BLaER1 treated with 17β-estradiol and CSF1 and Interleukin-3, amounts not matched to agents 10 nM and 100 nM (cell line): ENCODE measurements around the gene ULK1.

Experiments
- H3K27ac ChIP-seq, 11 experiments: shearing (Covaris generic); formaldehyde crosslinking; 2 replicates each; pipeline ENCODE4 v1.8.1; 2022
- H3K27me3 ChIP-seq, 11 experiments: shearing (Covaris generic); formaldehyde crosslinking; 2 replicates each; pipeline ENCODE4 v1.8.1; 2022
- H3K36me3 ChIP-seq, 11 experiments: shearing (Covaris generic); formaldehyde crosslinking; 2 replicates each; pipeline ENCODE4 v1.8.1; 2022
- H3K4me1 ChIP-seq, 10 experiments: shearing (Covaris generic); formaldehyde crosslinking; 2 replicates each; pipeline ENCODE4 v1.8.1; 2022
- H3K4me2 ChIP-seq, 11 experiments: shearing (Covaris generic); formaldehyde crosslinking; 2 replicates each; pipeline ENCODE4 v1.8.1; 2022
- H3K4me3 ChIP-seq, 10 experiments: shearing (Covaris generic); formaldehyde crosslinking; 2 replicates each; pipeline ENCODE4 v1.8.1; 2022
- H3K9ac ChIP-seq, 11 experiments: shearing (Covaris generic); formaldehyde crosslinking; 2 replicates each; pipeline ENCODE4 v1.8.1; 2022
- H3K9me3 ChIP-seq, 11 experiments: shearing (Covaris generic); formaldehyde crosslinking; replicated peaks in 1 of 11; 2 replicates each; pipeline ENCODE4 v1.8.1; 2022
- H4K20me1 ChIP-seq, 11 experiments: shearing (Covaris generic); formaldehyde crosslinking; 2 replicates each; pipeline ENCODE4 v1.8.1; 2022
- Cebpa-rat ChIP-seq, 11 experiments: shearing (Covaris generic); IDR thresholded peaks; 2 replicates each; pipeline ENCODE4 v1.8.1; 2022

ULK1 gene

GRCh38 chr12:131912518-131913274 lies 18.3 kb downstream of the ULK1 start:
- H3K4me2 ChIP-seq = peak overlapping the region; percentile 82 to 94 (median 89)
- H3K27me3 ChIP-seq = no peaks in the 10 kb centered on the region
- H3K9me3 ChIP-seq = no peaks in the 10 kb centered on the region
- H3K36me3 ChIP-seq = peaks cover 56 to 93% (median 82%) of the 10 kb centered on the region in 11 experiments
- peaks cover 55 to 96% (median 87%) of the 10 kb centered on the region in 11 experiments; a peak in 21 of 22 replicates for H4K20me1 ChIP-seq
- H3K9ac ChIP-seq = peak overlapping the region in 9 of 11 experiments; percentile 14 to 49 (median 37); a peak in 8 of 22 replicates
- no peak overlapping the region for H3K4me3 ChIP-seq
- H3K4me1 ChIP-seq = peaks cover 43 to 53% (median 50%) of the 10 kb centered on the region in 10 experiments
- no peak for TF ChIP-seq Cebpa-rat (IDR thresholded peaks at IDR 0.05)
- H3K27ac ChIP-seq = peak overlapping the region in 6 of 11 experiments; percentile 9 to 50 (median 32); a peak in 7 of 22 replicates

GRCh38 chr12:131913666-131914065 lies 19.2 kb downstream of the ULK1 start:
- H3K9ac ChIP-seq = no peak overlapping the region
- TF ChIP-seq Cebpa-rat (IDR thresholded peaks at IDR 0.05) = no peak
- no peaks in the 10 kb centered on the region for H3K9me3 ChIP-seq
- no peaks in the 10 kb centered on the region for H3K27me3 ChIP-seq
- peaks cover 43 to 46% (median 44%) of the 10 kb centered on the region in 10 experiments for H3K4me1 ChIP-seq
- no peak overlapping the region for H3K4me2 ChIP-seq
- H3K36me3 ChIP-seq = peaks cover 51 to 95% (median 82%) of the 10 kb centered on the region in 11 experiments
- H4K20me1 ChIP-seq = peaks cover 48 to 97% (median 84%) of the 10 kb centered on the region in 11 experiments; a peak in 21 of 22 replicates
- H3K27ac ChIP-seq = no peak overlapping the region
- H3K4me3 ChIP-seq = no peak overlapping the region

GRCh38 chr12:131914179-131914702 lies 19.8 kb downstream of the ULK1 start:
- Histone ChIP-seq H3K36me3 (peaks cover 46 to 95% (median 76%) of the 10 kb centered on the region in 11 experiments), H3K9ac (no peak overlapping the region), H3K4me1 (peaks cover 37 to 41% (median 39%) of the 10 kb centered on the region in 10 experiments), H3K27me3 (no peaks in the 10 kb centered on the region), H3K4me2 (no peak overlapping the region), H3K9me3 (no peaks in the 10 kb centered on the region), H3K4me3 (no peak overlapping the region), H4K20me1 (peaks cover 42 to 97% (median 82%) of the 10 kb centered on the region in 11 experiments; a peak in 20 of 22 replicates), H3K27ac (no peak overlapping the region)
- TF ChIP-seq Cebpa-rat (IDR thresholded peaks at IDR 0.05) = no peak

GRCh38 chr12:131915000-131915689 lies 20.7 kb downstream of the ULK1 start:
- no peak overlapping the region for H3K4me3 ChIP-seq
- H3K4me2 ChIP-seq = no peak overlapping the region
- H4K20me1 ChIP-seq = peaks cover 33 to 97% (median 81%) of the 10 kb centered on the region in 11 experiments; a peak in 20 of 22 replicates
- H3K27ac ChIP-seq = no peak overlapping the region
- no peaks in the 10 kb centered on the region for H3K9me3 ChIP-seq
- no peaks in the 10 kb centered on the region for H3K27me3 ChIP-seq
- no peak for TF ChIP-seq Cebpa-rat (IDR thresholded peaks at IDR 0.05)
- peaks cover 52 to 95% (median 80%) of the 10 kb centered on the region in 11 experiments for H3K36me3 ChIP-seq
- H3K9ac ChIP-seq = no peak overlapping the region
- H3K4me1 ChIP-seq = peaks cover 28 to 32% (median 30%) of the 10 kb centered on the region in 10 experiments

DNA sequence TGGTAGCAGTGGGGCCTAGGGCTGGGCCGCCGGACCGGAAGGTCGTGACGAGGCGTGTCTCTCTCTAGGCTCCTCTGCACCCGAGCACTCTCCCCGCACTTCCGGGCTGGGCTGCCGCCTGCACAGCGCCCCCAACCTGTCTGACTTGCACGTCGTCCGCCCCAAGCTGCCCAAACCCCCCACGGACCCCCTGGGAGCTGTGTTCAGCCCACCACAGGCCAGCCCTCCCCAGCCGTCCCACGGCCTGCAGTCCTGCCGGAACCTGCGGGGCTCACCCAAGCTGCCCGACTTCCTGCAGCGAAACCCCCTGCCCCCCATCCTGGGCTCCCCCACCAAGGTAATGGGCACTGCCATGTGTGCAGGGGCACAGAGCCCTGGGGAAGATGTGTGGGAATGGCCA lies 21.4 kb downstream of the ULK1 start:
- Histone ChIP-seq H3K4me2 (no peak overlapping the region), H3K4me1 (peaks cover 21 to 25% (median 23%) of the 10 kb centered on the region in 10 experiments), H3K27ac (no peak overlapping the region; a peak in 1 of 22 replicates), H4K20me1 (peaks cover 26 to 97% (median 79%) of the 10 kb centered on the region in 11 experiments; a peak in 20 of 22 replicates), H3K36me3 (peaks cover 56 to 96% (median 85%) of the 10 kb centered on the region in 11 experiments), H3K4me3 (no peak overlapping the region), H3K9me3 (no peaks in the 10 kb centered on the region), H3K27me3 (no peaks in the 10 kb centered on the region), H3K9ac (no peak overlapping the region)
- TF ChIP-seq Cebpa-rat (IDR thresholded peaks at IDR 0.05) = no peak

DNA sequence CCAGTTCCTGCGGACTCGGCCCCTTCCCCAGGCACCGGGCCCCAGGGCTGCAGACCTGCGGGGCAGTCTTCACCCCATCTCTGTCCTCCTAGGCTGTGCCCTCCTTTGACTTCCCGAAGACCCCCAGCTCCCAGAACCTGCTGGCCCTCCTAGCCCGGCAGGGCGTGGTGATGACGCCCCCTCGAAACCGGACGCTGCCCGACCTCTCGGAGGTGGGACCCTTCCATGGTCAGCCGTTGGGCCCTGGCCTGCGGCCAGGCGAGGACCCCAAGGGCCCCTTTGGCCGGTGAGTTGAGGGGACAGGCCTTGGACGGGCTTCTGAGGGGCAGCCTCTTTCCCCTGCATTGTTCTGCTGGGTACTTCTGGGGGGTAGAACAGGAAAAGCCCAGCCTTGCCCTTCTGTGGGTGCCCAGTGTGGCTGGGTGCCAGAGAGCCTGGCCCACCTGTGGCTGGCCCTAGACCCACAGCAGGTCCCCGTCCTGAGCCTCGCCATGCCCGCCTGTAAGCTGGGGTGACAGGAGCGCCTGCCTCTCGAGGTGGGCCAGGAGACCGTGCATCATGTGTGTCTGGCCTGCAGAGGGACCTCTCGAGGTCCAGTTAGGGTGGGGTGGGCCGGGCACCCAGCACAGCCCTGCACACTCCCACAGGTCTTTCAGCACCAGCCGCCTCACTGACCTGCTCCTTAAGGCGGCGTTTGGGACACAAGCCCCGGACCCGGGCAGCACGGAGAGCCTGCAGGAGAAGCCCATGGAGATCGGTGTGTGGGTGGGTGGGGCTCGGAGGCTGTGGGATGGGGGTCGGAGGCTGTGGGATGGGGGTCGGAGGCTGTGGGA lies 22.1 kb downstream of the ULK1 start:
- TF ChIP-seq Cebpa-rat (IDR thresholded peaks at IDR 0.05) = no peak
- Histone ChIP-seq H3K9ac (no peak overlapping the region), H3K27ac (no peak overlapping the region; a peak in 1 of 22 replicates), H3K4me1 (peaks cover 15 to 22% (median 16%) of the 10 kb centered on the region in 10 experiments), H3K9me3 (no peaks in the 10 kb centered on the region), H3K27me3 (no peaks in the 10 kb centered on the region), H3K4me2 (no peak overlapping the region), H4K20me1 (peaks cover 19 to 97% (median 79%) of the 10 kb centered on the region in 11 experiments; a peak in 20 of 22 replicates), H3K36me3 (peaks cover 59 to 96% (median 85%) of the 10 kb centered on the region in 11 experiments), H3K4me3 (no peak overlapping the region)

- Histone ChIP-seq H3K4me1 (peaks cover 9 to 22% (median 14%) of the 10 kb centered on the region in 10 experiments), H3K4me3 (no peak overlapping the region), H3K9me3 (no peaks in the 10 kb centered on the region), H3K36me3 (peaks cover 56 to 96% (median 85%) of the 10 kb centered on the region in 11 experiments), H3K9ac (no peak overlapping the region), H3K4me2 (no peak overlapping the region), H4K20me1 (peaks cover 12 to 97% (median 79%) of the 10 kb centered on the region in 11 experiments; a peak in 20 of 22 replicates), H3K27me3 (no peaks in the 10 kb centered on the region), H3K27ac (no peak overlapping the region)
- no peak for TF ChIP-seq Cebpa-rat (IDR thresholded peaks at IDR 0.05)
These were observed 22.8 kb downstream of the ULK1 start for GRCh38 chr12:131917139-131917710.

DNA sequence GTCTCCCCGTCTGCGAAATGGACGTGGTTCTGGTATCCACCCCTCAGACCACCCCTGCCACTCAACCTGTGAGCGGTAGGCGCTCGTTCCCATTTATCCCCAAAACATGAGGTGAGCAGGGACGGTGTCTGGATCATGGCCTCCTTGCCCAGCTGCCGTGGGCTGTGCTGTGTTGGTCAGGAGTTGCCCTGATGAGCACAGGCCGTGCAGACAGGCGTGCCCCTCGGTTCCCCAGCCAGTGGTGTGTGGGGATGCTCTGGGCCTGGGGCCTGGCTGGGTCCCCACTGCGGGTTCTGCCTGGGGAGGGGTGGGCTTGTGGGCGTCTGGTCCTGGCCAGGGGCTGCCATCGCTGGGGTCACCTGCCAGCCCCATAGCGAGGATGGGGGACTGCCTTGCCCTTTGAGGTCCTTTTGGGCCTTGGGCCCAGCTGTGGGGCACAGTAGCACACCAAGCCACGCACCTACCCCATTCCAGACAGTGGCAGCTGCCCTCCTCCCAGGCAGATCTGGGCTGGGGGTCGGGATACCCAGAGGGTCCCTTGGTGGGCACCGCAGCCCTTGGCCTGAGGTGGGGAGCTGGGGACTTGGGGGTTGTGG lies 23.4 kb downstream of the ULK1 start:
- H3K4me3 ChIP-seq = no peak overlapping the region
- peaks cover 0 to 4% (median 0%) of the 10 kb centered on the region in 11 experiments; a peak in 1 of 22 replicates for H3K27me3 ChIP-seq
- no peak overlapping the region for H3K9ac ChIP-seq
- H4K20me1 ChIP-seq = peaks cover 6 to 97% (median 79%) of the 10 kb centered on the region in 11 experiments; a peak in 20 of 22 replicates
- peaks cover 3 to 22% (median 14%) of the 10 kb centered on the region in 10 experiments for H3K4me1 ChIP-seq
- no peak overlapping the region for H3K4me2 ChIP-seq
- TF ChIP-seq Cebpa-rat (IDR thresholded peaks at IDR 0.05) = no peak
- no peaks in the 10 kb centered on the region for H3K9me3 ChIP-seq
- H3K36me3 ChIP-seq = peaks cover 56 to 94% (median 85%) of the 10 kb centered on the region in 11 experiments
- no peak overlapping the region for H3K27ac ChIP-seq
